Natural killer cell treated with Interleukin-12 subunit alpha and Interleukin-12 subunit beta and Interleukin-15 and Interleukin-18, amount 100 ng/mL, for 72 hours (primary cell): Measurements from ENCODE around the gene SCIMP. TPM values are rescaled to one million over a fixed set of nuclear protein-coding genes. Genes with fewer than 3 reads are reported as not detected.
"Not testable (repeated sequence)": the region's sequence is repeated elsewhere in the genome, so short reads cannot be mapped to it uniquely, and the experiment has no call there.

Experiments used
- ATAC-seq, 2 donors: fragments of 150-1000 bp; cut with Tn5 transposase in 1 of 2; sonication (Bioruptor Pico), chemical (Tn5 transposase) in 1 of 2; 2 replicates each; pipeline ENCODE4 v1.10.0; 2021
- DNase-seq: peaks from one replicate; pipeline ENCODE4 v3.0.0; 2022; ENCODE audit warnings: low spot score
- H3K27ac Mint-ChIP-seq, 2 donors: 1 replicate in 1 of 2; 2 replicates in 1 of 2; pipeline ENCODE4 v1.8.0; 2022; ENCODE audit warnings: mixed read lengths in 2 of 2, mild to moderate bottlenecking in 1 of 2, moderate library complexity in 1 of 2
- H3K27me3 Mint-ChIP-seq, 2 donors: 1 replicate in 1 of 2; 2 replicates in 1 of 2; pipeline ENCODE4 v1.8.0; 2022; ENCODE audit warnings: mixed read lengths in 2 of 2
- H3K36me3 Mint-ChIP-seq: one replicate; pipeline ENCODE4 v1.8.0; 2022; ENCODE audit warnings: mixed read lengths
- H3K4me1 Mint-ChIP-seq, 2 donors: 1 replicate in 1 of 2; 2 replicates in 1 of 2; pipeline ENCODE4 v1.8.0; 2022; ENCODE audit warnings: low read depth in 2 of 2, mixed read lengths in 2 of 2, mild to moderate bottlenecking in 1 of 2
- H3K4me3 Mint-ChIP-seq: one replicate; pipeline ENCODE4 v1.8.0; 2022; ENCODE audit warnings: mixed read lengths
- H3K9me3 Mint-ChIP-seq: 2 replicates; pipeline ENCODE4 v1.8.0; 2022; ENCODE audit warnings: mixed read lengths
- total RNA-seq, 2 donors: library from RNA; stranded (reverse); gene quantifications; one replicate each; pipeline ENCODE4 v1.2.3, GENCODE V29; 2022

Gene SCIMP
- total RNA-seq, 2 donors from 2014 or later, result 0.17 TPM; not detected in 1

- DNase-seq, result no peak
- no peaks in the 10 kb centered on the region for H3K9me3 Mint-ChIP-seq
- peaks cover 9 to 11% of the 10 kb centered on the region in 2 donors for H3K4me1 Mint-ChIP-seq
- H3K27me3 Mint-ChIP-seq, result no peaks in the 10 kb centered on the region
- H3K4me3 Mint-ChIP-seq, result no peak overlapping the region
- ATAC-seq, result no peak
- H3K27ac Mint-ChIP-seq, result no peak overlapping the region
- no peaks in the 10 kb centered on the region for H3K36me3 Mint-ChIP-seq
Measured at GRCh38 chr17:5254414-5254813, 19.8 kb upstream of the SCIMP start.

GRCh38 chr17:5249615-5250014, 15.0 kb upstream of the SCIMP start:
- peak; percentile 73 for DNase-seq
- Mint-ChIP-seq H3K27ac (peak overlapping the region; percentile 5 to 18), H3K4me3 (no peak overlapping the region), H3K36me3 (no peaks in the 10 kb centered on the region), H3K9me3 (no peaks in the 10 kb centered on the region), H3K27me3 (no peaks in the 10 kb centered on the region), H3K4me1 (peaks cover 4 to 6% of the 10 kb centered on the region in 2 donors)
- peak; percentile 78 to 84 for ATAC-seq

- Mint-ChIP-seq H3K27ac (no peak overlapping the region), H3K4me3 (no peak overlapping the region), H3K4me1 (peaks cover 6 to 8% of the 10 kb centered on the region in 2 donors), H3K9me3 (no peaks in the 10 kb centered on the region), H3K27me3 (no peaks in the 10 kb centered on the region), H3K36me3 (no peaks in the 10 kb centered on the region)
- no peak for ATAC-seq
- DNase-seq, result no peak
Measured at GRCh38 chr17:5248821-5249479, 14.3 kb upstream of the SCIMP start.

GRCh38 chr17:5247621-5248020, 13.0 kb upstream of the SCIMP start:
- H3K27ac Mint-ChIP-seq, result no peak overlapping the region
- ATAC-seq (no peak), DNase-seq (no peak)
- no peak overlapping the region for H3K4me3 Mint-ChIP-seq
- no peaks in the 10 kb centered on the region for H3K36me3 Mint-ChIP-seq
- H3K27me3 Mint-ChIP-seq, result no peaks in the 10 kb centered on the region
- H3K9me3 Mint-ChIP-seq, result no peaks in the 10 kb centered on the region
- H3K4me1 Mint-ChIP-seq, result peaks cover 14 to 17% of the 10 kb centered on the region in 2 donors

- H3K4me3 Mint-ChIP-seq, result peak overlapping the region; percentile 71
Measured at GRCh38 chr17:5241861-5242671, 7.4 kb upstream of the SCIMP start.

GRCh38 chr17:5239769-5240168, 5.1 kb upstream of the SCIMP start:
- not testable (repeated sequence) for DNase-seq, H3K4me3 Mint-ChIP-seq, H3K36me3 Mint-ChIP-seq, H3K27me3 Mint-ChIP-seq, ATAC-seq, H3K9me3 Mint-ChIP-seq
- Mint-ChIP-seq H3K27ac (peak overlapping the region in 1 of 2 donors; percentile 80), H3K4me1 (peaks cover 49 to 53% of the 10 kb centered on the region in 2 donors)

More at GRCh38 chr17:5241861-5242671, 7.4 kb upstream of the SCIMP start:
- Mint-ChIP-seq H3K27ac (peak overlapping the region; percentile 80 to 93), H3K4me1 (peaks cover 39 to 44% of the 10 kb centered on the region in 2 donors), H3K27me3 (no peaks in the 10 kb centered on the region), H3K36me3 (no peaks in the 10 kb centered on the region), H3K9me3 (peaks cover 5% of the 10 kb centered on the region)
- ATAC-seq (peak; percentile 39 to 60), DNase-seq (no peak)

- Mint-ChIP-seq H3K4me3 (no peak overlapping the region), H3K27me3 (no peaks in the 10 kb centered on the region), H3K4me1 (peaks cover 58% of the 10 kb centered on the region in 2 donors), H3K9me3 (peaks cover 7% of the 10 kb centered on the region), H3K27ac (peak overlapping the region; percentile 89 to 92), H3K36me3 (no peaks in the 10 kb centered on the region)
- DNase-seq, result no peak
- ATAC-seq, result no peak
Measured at GRCh38 chr17:5238333-5238732, 3.7 kb upstream of the SCIMP start.

- no peaks in the 10 kb centered on the region for H3K27me3 Mint-ChIP-seq
- H3K27ac Mint-ChIP-seq, result peak overlapping the region; percentile 89 to 92
- ATAC-seq (peak; percentile 91), DNase-seq (peak; percentile 77)
- H3K4me3 Mint-ChIP-seq, result peak overlapping the region; percentile 56
- H3K9me3 Mint-ChIP-seq, result peaks cover 7% of the 10 kb centered on the region
- peaks cover 55 to 58% of the 10 kb centered on the region in 2 donors for H3K4me1 Mint-ChIP-seq
- H3K36me3 Mint-ChIP-seq, result no peaks in the 10 kb centered on the region
Measured at GRCh38 chr17:5237541-5238016, 2.9 kb upstream of the SCIMP start.

GRCh38 chr17:5236938-5237540, 2.4 kb upstream of the SCIMP start:
- H3K36me3 Mint-ChIP-seq, result no peaks in the 10 kb centered on the region
- no peaks in the 10 kb centered on the region for H3K27me3 Mint-ChIP-seq
- H3K4me1 Mint-ChIP-seq, result peaks cover 50 to 58% of the 10 kb centered on the region in 2 donors
- DNase-seq (no peak), ATAC-seq (no peak)
- H3K9me3 Mint-ChIP-seq, result peaks cover 7% of the 10 kb centered on the region
- peak overlapping the region; percentile 56 for H3K4me3 Mint-ChIP-seq
- peak overlapping the region; percentile 89 to 92 for H3K27ac Mint-ChIP-seq

- not testable (repeated sequence) for H3K27me3 Mint-ChIP-seq, ATAC-seq, H3K4me3 Mint-ChIP-seq, H3K36me3 Mint-ChIP-seq, DNase-seq, H3K9me3 Mint-ChIP-seq
- peak overlapping the region in 1 of 2 donors; percentile 75 for H3K27ac Mint-ChIP-seq
- H3K4me1 Mint-ChIP-seq, result peaks cover 52 to 64% of the 10 kb centered on the region in 2 donors
Measured at GRCh38 chr17:5233492-5233891, 1.2 kb downstream of the SCIMP start.

GRCh38 chr17:5226940-5227878, 7.5 kb downstream of the SCIMP start:
- H3K27ac Mint-ChIP-seq, result peak overlapping the region; percentile 80 to 95
- H3K9me3 Mint-ChIP-seq, result no peaks in the 10 kb centered on the region
- no peaks in the 10 kb centered on the region for H3K36me3 Mint-ChIP-seq
- DNase-seq, result peak; percentile 73
- peak overlapping the region; percentile 73 for H3K4me3 Mint-ChIP-seq
- no peaks in the 10 kb centered on the region for H3K27me3 Mint-ChIP-seq
- H3K4me1 Mint-ChIP-seq, result peaks cover 48 to 64% of the 10 kb centered on the region in 2 donors
- ATAC-seq, result peak; percentile 64 to 82

GRCh38 chr17:5225668-5226457, 8.8 kb downstream of the SCIMP start:
- DNase-seq (peak; percentile 63), ATAC-seq (peak in 1 of 2 donors; percentile 63)
- H3K9me3 Mint-ChIP-seq, result no peaks in the 10 kb centered on the region
- no peaks in the 10 kb centered on the region for H3K36me3 Mint-ChIP-seq
- peak overlapping the region; percentile 73 for H3K4me3 Mint-ChIP-seq
- no peaks in the 10 kb centered on the region for H3K27me3 Mint-ChIP-seq
- H3K4me1 Mint-ChIP-seq, result peaks cover 57 to 67% of the 10 kb centered on the region in 2 donors
- peak overlapping the region; percentile 80 to 95 for H3K27ac Mint-ChIP-seq
